PFSK-1 (cell line): ENCODE data around the gene RBBP9.

Source experiments
- POLR2AphosphoS5 ChIP-seq: IDR thresholded peaks from 2 replicates; pipeline ENCODE4 v1.6.1; 2012; ENCODE audit warnings: low read depth, mild to moderate bottlenecking, control low read depth, low read length, moderate library complexity
- SIN3A ChIP-seq: IDR thresholded peaks from 2 replicates; pipeline ENCODE4 v1.6.1; 2012; ENCODE audit warnings: mild to moderate bottlenecking, low read length, moderate library complexity, borderline replicate concordance; ENCODE audit not compliant: insufficient read depth

DNA sequence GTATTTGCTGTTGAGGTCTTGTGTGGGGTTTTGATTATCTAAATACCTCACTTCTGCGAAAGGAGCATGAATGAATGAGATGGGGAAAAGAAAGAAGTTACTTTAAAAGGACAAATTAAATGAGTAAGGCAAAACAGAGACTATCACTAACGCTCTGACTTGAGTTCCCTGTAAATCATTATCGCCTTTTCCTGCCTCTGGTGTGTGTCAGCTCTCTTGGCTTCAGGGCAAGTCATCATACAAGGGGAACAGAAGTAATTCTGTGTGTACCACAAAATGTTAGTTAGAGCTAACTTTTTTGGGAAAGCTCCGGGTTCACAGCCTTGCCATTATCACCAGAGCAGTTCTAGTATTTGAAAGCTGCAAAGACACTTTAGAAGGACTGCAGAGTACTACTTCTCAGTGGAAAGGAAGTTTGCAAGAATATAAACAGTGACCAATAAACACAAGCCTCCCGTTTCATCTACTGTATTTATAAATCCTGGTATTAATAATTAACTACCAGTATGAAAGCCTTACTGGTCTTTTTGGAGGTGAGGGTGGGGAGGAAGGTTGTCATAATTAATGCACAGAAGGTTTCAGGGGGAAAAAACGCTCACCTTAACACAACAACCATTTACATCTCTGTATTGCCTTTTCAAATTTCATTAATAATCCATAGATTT, 31.4 kb downstream of the RBBP9 start:
- TF ChIP-seq SIN3A (no peak), POLR2AphosphoS5 (no peak)
